ENCODE data around the gene LRRC8D.
"Not testable (repeated sequence)": the region's sequence is repeated elsewhere in the genome, so short reads cannot be mapped to it uniquely, and the experiment has no call there.

Gene LRRC8D

GRCh38 chr1:89918127-89918793 is 97.4 kb downstream of the LRRC8D start:
- DNase-seq: no peak

GRCh38 chr1:89918794-89919155 is 97.9 kb downstream of the LRRC8D start:
- DNase-seq: no peak

GRCh38 chr1:89919174-89919573 is 98.3 kb downstream of the LRRC8D start:
- no peak for DNase-seq

GRCh38 chr1:89922911-89923310 is 102.1 kb downstream of the LRRC8D start:
- no peak for DNase-seq

GRCh38 chr1:89923517-89923916 is 102.7 kb downstream of the LRRC8D start:
- no peak for DNase-seq

GRCh38 chr1:89924075-89924474 is 103.2 kb downstream of the LRRC8D start:
- DNase-seq: not testable (repeated sequence)

- DNase-seq: no peak
These were observed 106.2 kb downstream of the LRRC8D start for GRCh38 chr1:89927049-89927448.

GRCh38 chr1:89927478-89927877 is 106.6 kb downstream of the LRRC8D start:
- DNase-seq: no peak

- no peak for DNase-seq
These were observed 107.7 kb downstream of the LRRC8D start for GRCh38 chr1:89928506-89928905.

GRCh38 chr1:89929467-89930063 is 108.7 kb downstream of the LRRC8D start:
- no peak for DNase-seq

GRCh38 chr1:89930579-89930978 is 109.7 kb downstream of the LRRC8D start:
- DNase-seq: no peak

GRCh38 chr1:89931964-89932363 is 111.1 kb downstream of the LRRC8D start:
- no peak for DNase-seq

- no peak for DNase-seq
These were observed 111.9 kb downstream of the LRRC8D start for GRCh38 chr1:89932598-89933364.

- no peak for DNase-seq
These were observed 113.6 kb downstream of the LRRC8D start for GRCh38 chr1:89934461-89934860.

GRCh38 chr1:89935235-89935634 is 114.4 kb downstream of the LRRC8D start:
- no peak for DNase-seq

GRCh38 chr1:89936694-89937093 is 115.9 kb downstream of the LRRC8D start:
- no peak for DNase-seq

GRCh38 chr1:89938171-89939055 is 117.6 kb downstream of the LRRC8D start:
- no peak for DNase-seq

- DNase-seq: no peak
These were observed 118.3 kb downstream of the LRRC8D start for GRCh38 chr1:89939059-89939570.

- DNase-seq: no peak
These were observed 119.0 kb downstream of the LRRC8D start for GRCh38 chr1:89939693-89940438.

- DNase-seq: peak; percentile 29 to 60
These were observed 120.4 kb downstream of the LRRC8D start for GRCh38 chr1:89941110-89941766.

GRCh38 chr1:89942014-89942413 is 121.2 kb downstream of the LRRC8D start:
- no peak for DNase-seq

Measured in CD4-positive, alpha-beta T cell treated with Interleukin-4 for 1 hour (primary cell).